Bronchial epithelial cell (primary cell): Measurements from ENCODE around the gene DLGAP1. TPM values are rescaled to one million over a fixed set of nuclear protein-coding genes. Genes with fewer than 3 reads are reported as not detected.
"Not testable (repeated sequence)": the region's sequence is repeated elsewhere in the genome, so short reads cannot be mapped to it uniquely, and the experiment has no call there.

Experiments
- DNase-seq: peaks from one replicate; pipeline ENCODE4 v3.0.0-alpha.2; 2010; ENCODE audit warnings: low read depth
- FAIRE-seq: peaks from 2 replicates; lab custom pipeline; 2011; peaks lifted over from hg19 to GRCh38; lab: Jason Lieb, UNC
- H3K27me3 ChIP-seq: 2 replicates; pipeline ENCODE4 v1.5.1; 2011; ENCODE audit warnings: low read length; ENCODE audit not compliant: control insufficient read depth, insufficient read depth
- H3K36me3 ChIP-seq: 2 replicates; pipeline ENCODE4 v1.5.1; 2011; ENCODE audit warnings: low read length; ENCODE audit not compliant: control insufficient read depth, insufficient read depth
- H3K4me3 ChIP-seq: 2 replicates; pipeline ENCODE4 v1.5.1; 2011; ENCODE audit warnings: mild to moderate bottlenecking, low read depth, low read length, control low read depth
- CTCF ChIP-seq: IDR thresholded peaks from 2 replicates; pipeline ENCODE4 v1.5.1; 2011; ENCODE audit warnings: mild to moderate bottlenecking, moderate library complexity, low read length, control low read depth, inconsistent platforms; ENCODE audit not compliant: insufficient read depth, severe bottlenecking
- total RNA-seq: library from RNA; depleted of rRNA; stranded (reverse); fragments of >200 nt; gene quantifications from 2 replicates; pipeline ENCODE4 v1.2.1, GENCODE V29; 2014

Gene DLGAP1
- total RNA-seq, 1 donor from 2014 or later, result not detected

- no peaks in the 10 kb centered on the region for H3K36me3 ChIP-seq
- FAIRE-seq (no peak), DNase-seq (no peak)
- no peak for TF ChIP-seq CTCF
- no peaks in the 10 kb centered on the region for H3K27me3 ChIP-seq
- H3K4me3 ChIP-seq, result no peak overlapping the region
These were observed 800.5 kb downstream of the DLGAP1 start for GRCh38 chr18:3654442-3655253.

GRCh38 chr18:3653851-3654441, 801.2 kb downstream of the DLGAP1 start:
- no peak overlapping the region for H3K4me3 ChIP-seq
- H3K36me3 ChIP-seq, result no peaks in the 10 kb centered on the region
- H3K27me3 ChIP-seq, result no peaks in the 10 kb centered on the region
- FAIRE-seq, result no peak
- no peak for TF ChIP-seq CTCF
- DNase-seq, result no peak

GRCh38 chr18:3653263-3653850, 801.8 kb downstream of the DLGAP1 start:
- Histone ChIP-seq H3K4me3 (no peak overlapping the region), H3K36me3 (no peaks in the 10 kb centered on the region), H3K27me3 (no peaks in the 10 kb centered on the region)
- no peak for FAIRE-seq
- no peak for TF ChIP-seq CTCF
- DNase-seq, result no peak

GRCh38 chr18:3652380-3653262, 802.5 kb downstream of the DLGAP1 start:
- peak; percentile 89 for FAIRE-seq
- H3K36me3 ChIP-seq, result no peaks in the 10 kb centered on the region
- no peak overlapping the region for H3K4me3 ChIP-seq

GRCh38 chr18:3651266-3651665, 803.8 kb downstream of the DLGAP1 start:
- Histone ChIP-seq H3K36me3 (no peaks in the 10 kb centered on the region), H3K27me3 (no peaks in the 10 kb centered on the region), H3K4me3 (no peak overlapping the region)
- DNase-seq, result no peak
- no peak for FAIRE-seq
- no peak for TF ChIP-seq CTCF

More at GRCh38 chr18:3652380-3653262, 802.5 kb downstream of the DLGAP1 start:
- H3K27me3 ChIP-seq, result no peaks in the 10 kb centered on the region
- DNase-seq, result peak; percentile 100
- TF ChIP-seq CTCF, result peak; percentile 14

- FAIRE-seq, H3K36me3 ChIP-seq, H3K4me3 ChIP-seq: not testable (repeated sequence)
These were observed 804.5 kb downstream of the DLGAP1 start for GRCh38 chr18:3650521-3651042.

More at GRCh38 chr18:3650521-3651042, 804.5 kb downstream of the DLGAP1 start:
- DNase-seq, result peak; percentile 44
- H3K27me3 ChIP-seq, result not testable (repeated sequence)
